ENCODE results near the gene FIZ1.
"Not testable (repeated sequence)": the region's sequence is repeated elsewhere in the genome, so short reads cannot be mapped to it uniquely, and the experiment has no call there.

FIZ1 gene

DNA sequence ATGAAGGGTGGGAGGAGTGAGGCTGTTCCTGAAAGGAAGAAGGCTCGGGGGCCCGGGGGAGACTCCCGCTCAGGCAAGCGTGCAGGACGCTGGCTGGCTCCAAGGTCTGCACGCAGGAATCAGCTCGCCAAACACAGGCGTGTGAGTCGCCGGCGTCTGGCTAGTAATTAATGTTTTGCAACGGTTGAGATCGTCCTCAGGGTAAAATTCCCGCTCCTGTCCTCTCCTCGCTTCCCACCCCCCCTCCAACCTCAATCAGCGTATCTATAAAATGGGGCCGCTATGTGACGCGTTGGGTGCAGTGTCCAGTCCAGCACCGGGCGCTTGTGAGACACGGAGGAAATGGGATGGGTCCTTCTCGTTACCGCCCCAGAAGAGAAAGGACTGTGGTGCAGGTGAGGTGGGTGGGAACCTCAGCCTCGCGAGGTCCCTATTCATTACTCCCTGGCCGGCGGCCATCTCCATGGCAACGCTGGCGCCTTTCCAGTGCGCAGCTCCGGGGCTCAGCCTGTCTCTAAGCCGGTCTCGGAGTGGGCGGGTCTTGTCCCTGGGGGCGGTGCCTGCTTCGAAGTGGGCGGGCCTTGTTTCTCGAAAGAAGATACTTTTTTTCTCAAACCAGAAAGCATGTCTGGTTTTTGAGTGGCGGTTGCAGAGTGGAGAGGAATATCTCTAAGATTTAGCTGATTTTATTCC lies 12.2 kb downstream of the FIZ1 start:
- H2AFZ ChIP-seq (ENCODE audit: low read length), result peak overlapping the region; percentile 34; the same call in 1 of the 2 replicates
- peaks cover 60% of the 10 kb centered on the region for H3K27me3 ChIP-seq (replicated peaks; ENCODE audit: insufficient read depth, low read length)
- no peaks in the 10 kb centered on the region for H3K9me2 ChIP-seq (replicated peaks; ENCODE audit: insufficient read depth, low read length)
- H3K4me1 ChIP-seq (ENCODE audit: low read length), result no peaks in the 10 kb centered on the region
- no peaks in the 10 kb centered on the region for H3K36me3 ChIP-seq (replicated peaks; ENCODE audit: insufficient read depth, low read length)
- no peak overlapping the region for H3K9ac ChIP-seq (ENCODE audit: low read length)
- TF ChIP-seq EZH2 (optimal IDR thresholded peaks at IDR 0.05; ENCODE audit: low read depth, low read length), result no peak
- TF ChIP-seq, protein P1, sequence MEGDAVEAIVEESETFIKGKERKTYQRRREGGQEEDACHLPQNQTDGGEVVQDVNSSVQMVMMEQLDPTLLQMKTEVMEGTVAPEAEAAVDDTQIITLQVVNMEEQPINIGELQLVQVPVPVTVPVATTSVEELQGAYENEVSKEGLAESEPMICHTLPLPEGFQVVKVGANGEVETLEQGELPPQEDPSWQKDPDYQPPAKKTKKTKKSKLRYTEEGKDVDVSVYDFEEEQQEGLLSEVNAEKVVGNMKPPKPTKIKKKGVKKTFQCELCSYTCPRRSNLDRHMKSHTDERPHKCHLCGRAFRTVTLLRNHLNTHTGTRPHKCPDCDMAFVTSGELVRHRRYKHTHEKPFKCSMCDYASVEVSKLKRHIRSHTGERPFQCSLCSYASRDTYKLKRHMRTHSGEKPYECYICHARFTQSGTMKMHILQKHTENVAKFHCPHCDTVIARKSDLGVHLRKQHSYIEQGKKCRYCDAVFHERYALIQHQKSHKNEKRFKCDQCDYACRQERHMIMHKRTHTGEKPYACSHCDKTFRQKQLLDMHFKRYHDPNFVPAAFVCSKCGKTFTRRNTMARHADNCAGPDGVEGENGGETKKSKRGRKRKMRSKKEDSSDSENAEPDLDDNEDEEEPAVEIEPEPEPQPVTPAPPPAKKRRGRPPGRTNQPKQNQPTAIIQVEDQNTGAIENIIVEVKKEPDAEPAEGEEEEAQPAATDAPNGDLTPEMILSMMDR (IDR thresholded peaks at IDR 0.05; ENCODE audit: low read length), result no peak
- TF ChIP-seq EZH2phosphoT487 (IDR thresholded peaks at IDR 0.05; ENCODE audit: low read length), result no peak
- H3K4me3 ChIP-seq (ENCODE audit: low read length), result peak overlapping the region; percentile 37
- no peaks in the 10 kb centered on the region for H3K79me2 ChIP-seq (ENCODE audit: low read length)
- DNase-seq, result peak; percentile 90
- H3F3A ChIP-seq (ENCODE audit: insufficient read depth, low read length), result no peaks in the 10 kb centered on the region
- H3K4me2 ChIP-seq (ENCODE audit: low read depth, low read length), result peak overlapping the region; percentile 40
- no peaks in the 10 kb centered on the region for H3K9me3 ChIP-seq (replicated peaks; ENCODE audit: insufficient read depth, low read length)
- no peaks in the 10 kb centered on the region for H4K20me1 ChIP-seq (ENCODE audit: insufficient read depth, low read length)
- H3K27ac ChIP-seq (ENCODE audit: low read length), result no peak overlapping the region

DNA sequence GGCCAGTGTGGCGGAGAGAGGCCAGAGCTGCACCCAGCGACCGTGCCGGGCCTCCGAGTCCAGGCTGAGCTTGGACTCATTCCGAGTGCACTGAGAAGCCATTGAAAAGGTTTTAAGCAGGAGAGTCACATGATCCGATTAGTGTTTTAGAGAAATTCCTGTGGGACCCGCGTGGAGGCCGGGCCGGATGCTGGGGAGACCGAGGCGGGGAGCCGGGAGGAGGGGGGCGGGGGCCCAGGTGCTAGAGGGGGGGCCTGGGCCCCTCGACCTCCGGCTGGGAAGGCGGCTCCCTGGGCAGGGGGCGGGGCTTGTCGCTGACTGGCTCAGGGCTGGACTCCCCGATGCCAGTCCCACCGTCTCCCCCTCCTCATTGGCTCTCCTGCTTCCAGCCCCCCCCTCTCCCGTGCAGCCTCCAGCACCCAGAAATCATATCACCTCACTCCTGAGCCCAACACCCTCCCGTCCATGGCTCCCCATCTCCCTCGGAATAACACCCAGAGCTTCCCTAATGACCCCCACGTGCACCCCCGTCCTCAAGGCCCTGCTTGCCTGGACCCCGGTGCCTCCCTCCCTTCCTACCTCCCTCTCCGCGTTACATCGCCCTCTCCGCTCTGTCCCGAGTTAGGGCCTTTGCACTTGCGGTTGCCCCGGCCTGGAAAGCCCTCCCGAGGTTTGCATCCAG lies 13.5 kb downstream of the FIZ1 start:
- Histone ChIP-seq H3K79me2 (ENCODE audit: low read length) (no peaks in the 10 kb centered on the region), H3K9me3 (replicated peaks; ENCODE audit: insufficient read depth, low read length) (no peaks in the 10 kb centered on the region), H3K27ac (ENCODE audit: low read length) (no peak overlapping the region), H2AFZ (ENCODE audit: low read length) (no peak overlapping the region), H3K4me1 (ENCODE audit: low read length) (no peaks in the 10 kb centered on the region), H3K4me2 (ENCODE audit: low read depth, low read length) (no peak overlapping the region), H3K9me2 (replicated peaks; ENCODE audit: insufficient read depth, low read length) (no peaks in the 10 kb centered on the region), H4K20me1 (ENCODE audit: insufficient read depth, low read length) (no peaks in the 10 kb centered on the region), H3K9ac (ENCODE audit: low read length) (no peak overlapping the region), H3K4me3 (ENCODE audit: low read length) (no peak overlapping the region), H3F3A (ENCODE audit: insufficient read depth, low read length) (no peaks in the 10 kb centered on the region), H3K27me3 (replicated peaks; ENCODE audit: insufficient read depth, low read length) (peaks cover 73% of the 10 kb centered on the region), H3K36me3 (replicated peaks; ENCODE audit: insufficient read depth, low read length) (no peaks in the 10 kb centered on the region)
- TF ChIP-seq, protein P1 (IDR thresholded peaks at IDR 0.05; ENCODE audit: low read length), result no peak
- TF ChIP-seq EZH2 (optimal IDR thresholded peaks at IDR 0.05; ENCODE audit: low read depth, low read length), result no peak
- TF ChIP-seq EZH2phosphoT487 (IDR thresholded peaks at IDR 0.05; ENCODE audit: low read length), result no peak
- no peak for DNase-seq

DNA sequence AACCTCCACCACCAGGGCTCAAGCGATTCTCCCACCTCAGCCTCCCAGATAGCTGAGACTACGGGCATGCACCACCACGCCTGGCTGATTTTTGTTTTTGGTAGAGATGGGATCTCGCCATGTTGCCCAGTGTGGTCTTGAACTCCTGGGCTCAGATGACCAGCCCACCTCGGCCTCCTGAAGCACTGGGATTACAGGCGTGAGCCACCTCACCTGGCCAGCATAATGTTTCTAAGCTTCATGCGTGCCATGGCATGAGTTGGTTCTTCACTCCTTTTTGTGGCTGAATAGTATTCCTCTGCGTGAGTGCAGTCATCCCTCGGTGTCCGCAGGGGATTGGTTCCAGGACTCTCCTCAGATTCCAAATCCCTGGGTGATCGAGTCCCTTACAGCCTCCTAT lies 14.4 kb downstream of the FIZ1 start:
- Histone ChIP-seq H3K27ac (ENCODE audit: low read length) (no peak overlapping the region), H3F3A (ENCODE audit: insufficient read depth, low read length) (no peaks in the 10 kb centered on the region), H3K36me3 (replicated peaks; ENCODE audit: insufficient read depth, low read length) (no peaks in the 10 kb centered on the region), H3K4me3 (ENCODE audit: low read length) (no peak overlapping the region), H3K4me1 (ENCODE audit: low read length) (no peaks in the 10 kb centered on the region), H3K79me2 (ENCODE audit: low read length) (no peaks in the 10 kb centered on the region), H3K4me2 (ENCODE audit: low read depth, low read length) (no peak overlapping the region), H3K9me2 (replicated peaks; ENCODE audit: insufficient read depth, low read length) (no peaks in the 10 kb centered on the region), H3K9me3 (replicated peaks; ENCODE audit: insufficient read depth, low read length) (no peaks in the 10 kb centered on the region), H3K27me3 (replicated peaks; ENCODE audit: insufficient read depth, low read length) (peaks cover 69% of the 10 kb centered on the region), H3K9ac (ENCODE audit: low read length) (no peak overlapping the region), H4K20me1 (ENCODE audit: insufficient read depth, low read length) (no peaks in the 10 kb centered on the region), H2AFZ (ENCODE audit: low read length) (no peak overlapping the region)
- no peak for DNase-seq
- TF ChIP-seq, protein P1 (IDR thresholded peaks at IDR 0.05; ENCODE audit: low read length), result no peak
- TF ChIP-seq EZH2phosphoT487 (IDR thresholded peaks at IDR 0.05; ENCODE audit: low read length) (no peak), EZH2 (optimal IDR thresholded peaks at IDR 0.05; ENCODE audit: low read depth, low read length) (no peak)

DNA sequence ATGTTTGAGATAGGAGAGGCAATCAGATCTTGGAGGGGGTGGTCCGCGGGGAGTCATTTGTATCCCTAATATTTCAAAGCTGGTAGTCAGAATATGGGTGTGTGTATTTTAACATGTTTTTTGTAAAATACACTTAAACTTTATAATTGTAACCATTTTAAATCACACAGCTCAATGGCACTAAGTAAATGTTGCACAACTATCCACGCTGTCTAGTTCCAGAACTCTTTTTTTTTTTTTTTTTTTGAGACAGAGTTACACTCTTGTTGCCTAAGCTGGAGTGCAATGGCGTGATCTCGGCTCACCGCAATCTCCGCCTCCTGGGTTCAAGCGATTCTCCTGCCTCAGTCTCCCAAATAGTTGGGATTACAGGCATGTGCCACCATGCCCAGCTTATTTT lies 15.4 kb downstream of the FIZ1 start:
- H3F3A ChIP-seq (ENCODE audit: insufficient read depth, low read length); H2AFZ ChIP-seq (ENCODE audit: low read length); H3K79me2 ChIP-seq (ENCODE audit: low read length); H3K4me3 ChIP-seq (ENCODE audit: low read length); H4K20me1 ChIP-seq (ENCODE audit: insufficient read depth, low read length); H3K9ac ChIP-seq (ENCODE audit: low read length); H3K9me2 ChIP-seq (replicated peaks; ENCODE audit: insufficient read depth, low read length); DNase-seq; H3K4me2 ChIP-seq (ENCODE audit: low read depth, low read length); H3K9me3 ChIP-seq (replicated peaks; ENCODE audit: insufficient read depth, low read length); H3K36me3 ChIP-seq (replicated peaks; ENCODE audit: insufficient read depth, low read length); H3K27ac ChIP-seq (ENCODE audit: low read length); H3K4me1 ChIP-seq (ENCODE audit: low read length): not testable (repeated sequence)
- H3K27me3 ChIP-seq (replicated peaks; ENCODE audit: insufficient read depth, low read length), result peaks cover 63% of the 10 kb centered on the region

DNA sequence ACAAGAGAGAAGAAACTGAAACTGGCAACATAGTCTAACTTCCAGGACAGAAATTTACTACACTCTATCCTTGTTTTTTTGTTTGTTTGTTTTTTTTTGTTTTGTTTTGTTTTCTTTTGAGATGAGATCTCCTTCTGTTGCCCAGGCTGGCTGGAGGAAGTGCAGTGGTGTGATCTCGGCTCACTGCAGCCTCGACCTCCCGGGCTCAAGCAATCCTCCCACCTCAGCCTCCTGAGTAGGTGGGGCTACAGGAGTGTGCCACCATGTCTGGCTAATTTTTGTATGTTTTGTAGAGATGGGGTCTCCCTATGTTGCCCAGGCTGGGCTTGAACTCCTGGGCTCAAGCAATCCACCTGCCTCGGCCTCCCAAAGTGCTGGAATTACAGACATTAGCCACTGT lies 17.0 kb downstream of the FIZ1 start:
- H3K4me3 ChIP-seq (ENCODE audit: low read length); DNase-seq; H3K4me1 ChIP-seq (ENCODE audit: low read length); H3K27ac ChIP-seq (ENCODE audit: low read length); H2AFZ ChIP-seq (ENCODE audit: low read length); H3K9me3 ChIP-seq (replicated peaks; ENCODE audit: insufficient read depth, low read length); H3K4me2 ChIP-seq (ENCODE audit: low read depth, low read length); H3K79me2 ChIP-seq (ENCODE audit: low read length); H3K9ac ChIP-seq (ENCODE audit: low read length); H4K20me1 ChIP-seq (ENCODE audit: insufficient read depth, low read length); H3K9me2 ChIP-seq (replicated peaks; ENCODE audit: insufficient read depth, low read length); H3K36me3 ChIP-seq (replicated peaks; ENCODE audit: insufficient read depth, low read length); H3F3A ChIP-seq (ENCODE audit: insufficient read depth, low read length): not testable (repeated sequence)
- peaks cover 63% of the 10 kb centered on the region for H3K27me3 ChIP-seq (replicated peaks; ENCODE audit: insufficient read depth, low read length)
